ENCODE data around the gene BMPR1A. TPM values are rescaled to one million over a fixed set of nuclear protein-coding genes. Genes with fewer than 3 reads are reported as not detected.

BMPR1A gene
- total and polyA plus RNA-seq, 2 of the 4 experiments (the other 2 are of a cell fraction), result 15.9 to 93.7 TPM

DNA sequence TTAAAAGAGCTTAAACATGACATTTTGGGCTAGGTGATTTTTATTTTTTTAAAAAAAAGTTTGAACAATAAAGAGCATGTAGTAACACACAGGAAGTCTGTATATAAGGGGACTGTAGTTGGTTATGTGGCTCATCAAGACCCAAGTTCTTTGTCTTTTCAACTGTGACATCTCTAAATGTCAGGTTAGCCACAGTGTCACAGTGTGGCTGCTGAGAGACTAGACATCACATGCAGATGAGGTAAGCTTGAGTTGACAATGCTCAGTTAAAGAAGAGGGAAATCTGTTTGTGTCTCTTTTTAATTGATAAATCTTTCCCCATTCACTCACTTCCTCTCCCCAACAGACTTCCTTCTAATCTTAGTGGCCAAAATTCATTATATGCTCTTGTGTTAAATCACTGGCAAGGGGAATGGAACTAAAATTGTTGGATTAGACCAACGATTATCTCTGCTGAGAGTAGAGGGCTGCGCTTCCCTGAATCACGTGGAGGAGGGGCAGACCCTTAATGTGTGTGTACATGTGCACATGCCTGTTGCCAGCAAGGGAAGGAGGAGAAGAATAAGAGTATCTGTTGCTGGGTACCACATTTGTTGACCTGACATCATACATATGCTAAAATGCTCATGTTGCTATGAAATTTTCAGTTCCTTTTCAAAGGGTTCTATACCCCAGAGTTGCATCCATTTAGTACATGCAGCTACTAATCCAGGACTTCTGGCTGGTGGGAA is 122.7 kb downstream of the BMPR1A start:
- H3K4me3 ChIP-seq (ENCODE audit: insufficient read depth, low read depth, low read length), result no peak overlapping the region
- H3K79me1 ChIP-seq (ENCODE audit: low read depth in 1 of 2, low read length in 2 of 2), result peaks cover 24 to 37% of the 10 kb centered on the region in 2 experiments
- H4K8ac ChIP-seq (ENCODE audit: low read depth in 2 of 2, low read length in 2 of 2), result no peak overlapping the region
- DNase-seq, result no peak
- TF ChIP-seq, protein P1, sequence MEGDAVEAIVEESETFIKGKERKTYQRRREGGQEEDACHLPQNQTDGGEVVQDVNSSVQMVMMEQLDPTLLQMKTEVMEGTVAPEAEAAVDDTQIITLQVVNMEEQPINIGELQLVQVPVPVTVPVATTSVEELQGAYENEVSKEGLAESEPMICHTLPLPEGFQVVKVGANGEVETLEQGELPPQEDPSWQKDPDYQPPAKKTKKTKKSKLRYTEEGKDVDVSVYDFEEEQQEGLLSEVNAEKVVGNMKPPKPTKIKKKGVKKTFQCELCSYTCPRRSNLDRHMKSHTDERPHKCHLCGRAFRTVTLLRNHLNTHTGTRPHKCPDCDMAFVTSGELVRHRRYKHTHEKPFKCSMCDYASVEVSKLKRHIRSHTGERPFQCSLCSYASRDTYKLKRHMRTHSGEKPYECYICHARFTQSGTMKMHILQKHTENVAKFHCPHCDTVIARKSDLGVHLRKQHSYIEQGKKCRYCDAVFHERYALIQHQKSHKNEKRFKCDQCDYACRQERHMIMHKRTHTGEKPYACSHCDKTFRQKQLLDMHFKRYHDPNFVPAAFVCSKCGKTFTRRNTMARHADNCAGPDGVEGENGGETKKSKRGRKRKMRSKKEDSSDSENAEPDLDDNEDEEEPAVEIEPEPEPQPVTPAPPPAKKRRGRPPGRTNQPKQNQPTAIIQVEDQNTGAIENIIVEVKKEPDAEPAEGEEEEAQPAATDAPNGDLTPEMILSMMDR (conservative IDR thresholded peaks at IDR 0.05; ENCODE audit: low read depth, low read length), result no peak
- TF ChIP-seq MAZ (IDR thresholded peaks at IDR 0.05; ENCODE audit: borderline replicate concordance, low read depth, low read length) (no peak), SMC3 (IDR thresholded peaks at IDR 0.05; ENCODE audit: low read depth, low read length) (no peak), RFX5 (IDR thresholded peaks at IDR 0.05; ENCODE audit: low read depth, low read length) (no peak), BHLHE40 (IDR thresholded peaks at IDR 0.05; ENCODE audit: low read depth, low read length) (no peak), CEBPB (IDR thresholded peaks at IDR 0.05; ENCODE audit: low read depth, low read length) (no peak), MXI1 (IDR thresholded peaks at IDR 0.05; ENCODE audit: borderline replicate concordance, low read depth, low read length) (no peak), CHD1 (IDR thresholded peaks at IDR 0.05; ENCODE audit: low read depth, low read length) (no peak), NFE2L2 (IDR thresholded peaks at IDR 0.05; ENCODE audit: low read depth, low read length) (no peak), RAD21 (IDR thresholded peaks at IDR 0.05; ENCODE audit: low read length) (no peak), POLR2A (IDR thresholded peaks at IDR 0.05; ENCODE audit: low read depth, low read length) (no peak), FOS (IDR thresholded peaks at IDR 0.05; ENCODE audit: low read depth, low read length) (no peak), RCOR1 (IDR thresholded peaks at IDR 0.05; ENCODE audit: insufficient replicate concordance, low read length) (no peak), MAFK (IDR thresholded peaks at IDR 0.05; ENCODE audit: low read depth, low read length) (no peak)
- TF ChIP-seq, protein P2, sequence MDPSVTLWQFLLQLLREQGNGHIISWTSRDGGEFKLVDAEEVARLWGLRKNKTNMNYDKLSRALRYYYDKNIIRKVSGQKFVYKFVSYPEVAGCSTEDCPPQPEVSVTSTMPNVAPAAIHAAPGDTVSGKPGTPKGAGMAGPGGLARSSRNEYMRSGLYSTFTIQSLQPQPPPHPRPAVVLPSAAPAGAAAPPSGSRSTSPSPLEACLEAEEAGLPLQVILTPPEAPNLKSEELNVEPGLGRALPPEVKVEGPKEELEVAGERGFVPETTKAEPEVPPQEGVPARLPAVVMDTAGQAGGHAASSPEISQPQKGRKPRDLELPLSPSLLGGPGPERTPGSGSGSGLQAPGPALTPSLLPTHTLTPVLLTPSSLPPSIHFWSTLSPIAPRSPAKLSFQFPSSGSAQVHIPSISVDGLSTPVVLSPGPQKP (IDR thresholded peaks at IDR 0.05; ENCODE audit: borderline replicate concordance, low read depth, low read length), result no peak
- TF ChIP-seq, protein P3, sequence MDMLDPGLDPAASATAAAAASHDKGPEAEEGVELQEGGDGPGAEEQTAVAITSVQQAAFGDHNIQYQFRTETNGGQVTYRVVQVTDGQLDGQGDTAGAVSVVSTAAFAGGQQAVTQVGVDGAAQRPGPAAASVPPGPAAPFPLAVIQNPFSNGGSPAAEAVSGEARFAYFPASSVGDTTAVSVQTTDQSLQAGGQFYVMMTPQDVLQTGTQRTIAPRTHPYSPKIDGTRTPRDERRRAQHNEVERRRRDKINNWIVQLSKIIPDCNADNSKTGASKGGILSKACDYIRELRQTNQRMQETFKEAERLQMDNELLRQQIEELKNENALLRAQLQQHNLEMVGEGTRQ (IDR thresholded peaks at IDR 0.05; ENCODE audit: low read depth, low read length), result no peak
- no peak overlapping the region for H2BK120ac ChIP-seq (ENCODE audit: low read depth, low read length)
- no peaks in the 10 kb centered on the region for H3K4me1 ChIP-seq (ENCODE audit: control insufficient read depth, insufficient read depth, low read length)
- in situ Hi-C loops (cut with MboI; ENCODE audit: low sequenced_read_pairs), result loop anchor here (25.0 kb wide), 1 partner anchor 367 kb away; the partner anchor contains the start of gene WAPL
- no peak overlapping the region for H4K5ac ChIP-seq (ENCODE audit: low read depth, low read length)
- H3K4me2 ChIP-seq (ENCODE audit: low read depth, low read length), result no peak overlapping the region
- BruUV-seq (replicated peaks), result no TSS peak
- no peak overlapping the region for H2BK5ac ChIP-seq (ENCODE audit: low read depth, low read length, poor library complexity, severe bottlenecking)
- ChIA-PET POLR2A (ENCODE audit: unreplicated experiment) (no interaction called here), CTCF (no interaction called here)
- intact Hi-C loops (cut with micrococcal nuclease), result no loop called here
- WGBS, 2 experiments (ENCODE audit: extremely low coverage in 2 of 2, insufficient read length in 1 of 2), result 85% methylated on average over 3 of the region's 3 CpGs; no CpG with 5 or more reads in 1 of the 2 experiments
- H2BK15ac ChIP-seq (ENCODE audit: low read depth, low read length), result no peak overlapping the region
- no peak overlapping the region for H3K23ac ChIP-seq (ENCODE audit: low read depth, low read length)
- ATAC-seq (ENCODE audit: low read depth), result no peak
- H3K27me3 ChIP-seq (ENCODE audit: control insufficient read depth, insufficient read depth, low read length), result no peaks in the 10 kb centered on the region
- no peaks in the 10 kb centered on the region for H3K9me3 ChIP-seq (ENCODE audit: control insufficient read depth, insufficient read depth, low read length)
- no peak overlapping the region for H2AFZ ChIP-seq (replicated peaks; ENCODE audit: low read length, poor library complexity)
- no peak overlapping the region for H3K14ac ChIP-seq (replicated peaks; ENCODE audit: low read depth, low read length)
- peaks cover 4% of the 10 kb centered on the region for H3K36me3 ChIP-seq (ENCODE audit: control insufficient read depth, insufficient read depth, low read length)
- no peaks in the 10 kb centered on the region for H4K20me1 ChIP-seq (ENCODE audit: insufficient read depth, low read length)
- dilution Hi-C loops (cut with HindIII; ENCODE audit: low sequenced_read_pairs, unreplicated experiment), result no loop called here
- no peak overlapping the region for H3K18ac ChIP-seq (ENCODE audit: low read depth, low read length)
- H4K91ac ChIP-seq (ENCODE audit: insufficient read depth, low read depth, low read length), result no peak overlapping the region
- no peak overlapping the region for H3K56ac ChIP-seq (ENCODE audit: extremely low read depth, insufficient read depth, low read length)
- H2BK20ac ChIP-seq (ENCODE audit: low read depth, low read length), result no peak overlapping the region
- no peak overlapping the region for H3K4ac ChIP-seq (ENCODE audit: low read depth, low read length)
- no peak overlapping the region for H3K27ac ChIP-seq (ENCODE audit: insufficient read depth, low read length)
- H2AK9ac ChIP-seq (replicated peaks; ENCODE audit: low read depth, low read length, poor library complexity), result no peak overlapping the region
- peaks cover 13% of the 10 kb centered on the region for H3K9me1 ChIP-seq (ENCODE audit: insufficient read depth, low read length)
- no peak overlapping the region for H2AK5ac ChIP-seq (ENCODE audit: low read depth, low read length)
- no peak overlapping the region for H3K9ac ChIP-seq (ENCODE audit: low read depth, low read length)
